Muscle layer of colon (tissue), 2 donors: ENCODE data around the gene ANKS1A.
A peak's percentile ranks its signal among the peaks of the same experiment; 100 is the strongest.
"Not testable (repeated sequence)": the region's sequence is repeated elsewhere in the genome, so short reads cannot be mapped to it uniquely, and the experiment has no call there.

ENCODE experiments used
- H3K27ac ChIP-seq: one replicate; pipeline ENCODE4 v1.7.0; 2013; ENCODE audit warnings: low read depth, mild to moderate bottlenecking, low read length, moderate library complexity
- H3K27me3 ChIP-seq, 2 donors: one replicate each; pipeline ENCODE4 v1.7.0; 2013; ENCODE audit warnings: low read length in 2 of 2, mild to moderate bottlenecking in 2 of 2; ENCODE audit not compliant: insufficient read depth in 2 of 2, control insufficient read depth in 1 of 2
- H3K36me3 ChIP-seq: one replicate; pipeline ENCODE4 v1.7.0; 2013; ENCODE audit warnings: mild to moderate bottlenecking, low read length; ENCODE audit not compliant: insufficient read depth
- H3K4me1 ChIP-seq: one replicate; pipeline ENCODE4 v1.7.0; 2013; ENCODE audit warnings: mild to moderate bottlenecking, low read length; ENCODE audit not compliant: insufficient read depth
- H3K4me3 ChIP-seq, 2 donors: one replicate each; pipeline ENCODE4 v1.7.0; 2013; ENCODE audit warnings: low read length in 2 of 2, low read depth in 1 of 2, mild to moderate bottlenecking in 1 of 2, moderate library complexity in 1 of 2
- H3K9ac ChIP-seq: one replicate; pipeline ENCODE4 v1.7.0; 2013; ENCODE audit warnings: low read length
- H3K9me3 ChIP-seq: one replicate; pipeline ENCODE4 v1.7.0; 2013; ENCODE audit warnings: mild to moderate bottlenecking, low read length
- donor health status: abdominal sarcoma.
- donor health status: Adenocarcinoma of cecum.

ANKS1A gene

DNA sequence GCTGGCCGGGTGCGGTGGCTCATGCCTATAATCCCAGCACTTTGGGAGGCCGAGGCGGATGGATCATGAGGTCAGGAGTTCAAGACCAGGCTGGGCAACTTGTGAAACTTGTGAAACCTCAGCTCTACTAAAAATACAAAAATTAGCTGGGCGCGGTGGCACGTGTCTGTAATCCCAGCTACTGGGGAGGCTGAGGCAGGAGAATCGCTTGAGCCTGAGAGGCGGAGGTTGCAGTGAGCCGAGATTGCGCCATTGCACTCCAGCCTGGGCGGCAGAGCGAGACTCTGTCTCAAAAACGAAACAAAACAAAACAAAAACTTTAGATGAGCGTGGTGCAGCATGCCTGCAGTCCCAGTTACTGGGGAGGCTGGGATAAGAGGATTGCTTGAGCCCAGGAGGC lies 3.2 kb upstream of the ANKS1A start:
- H3K9me3 ChIP-seq, H3K9ac ChIP-seq, H3K27ac ChIP-seq, H3K27me3 ChIP-seq, H3K4me3 ChIP-seq, H3K36me3 ChIP-seq: not testable (repeated sequence)
- H3K4me1 ChIP-seq = peaks cover 14% of the 10 kb centered on the region

- Histone ChIP-seq H3K4me1 (peaks cover 16% of the 10 kb centered on the region), H3K9ac (peak within 1 kb of the TSS; percentile 88), H3K36me3 (no peaks in the 10 kb centered on the region), H3K9me3 (no peaks in the 10 kb centered on the region), H3K27me3 (no peaks in the 10 kb centered on the region), H3K27ac (peak within 1 kb of the TSS; percentile 99), H3K4me3 (peak within 1 kb of the TSS; percentile 86 to 97)
These were observed 1.1 kb upstream of the ANKS1A start, which contains the start of gene TAF11 for GRCh38 chr6:34887753-34888513. TAF11 (minus strand) TSS chr6:34888042; CDS start chr6:34887957, 85 bp downstream.

DNA sequence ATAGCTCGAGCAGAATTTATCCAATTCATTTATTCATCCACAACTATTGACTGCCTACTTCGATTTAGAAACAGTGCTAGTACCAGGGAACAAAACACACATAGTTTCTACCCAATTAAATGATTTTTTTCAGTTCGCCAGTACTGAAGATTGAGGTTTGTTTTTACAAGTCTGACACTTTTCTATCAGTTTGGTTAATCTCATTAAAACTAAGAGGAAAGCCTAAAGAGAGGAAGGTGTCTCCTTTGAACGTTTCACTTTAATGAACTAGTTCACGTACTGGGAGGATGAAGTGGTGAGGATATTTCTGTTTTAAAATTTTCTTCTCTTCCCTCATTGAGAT lies 570 bp upstream of the ANKS1A start:
- Histone ChIP-seq H3K27ac (peak overlapping the region; percentile 99), H3K27me3 (no peaks in the 10 kb centered on the region), H3K4me3 (peak overlapping the region; percentile 86 to 97), H3K4me1 (peaks cover 16% of the 10 kb centered on the region), H3K36me3 (no peaks in the 10 kb centered on the region), H3K9me3 (no peaks in the 10 kb centered on the region), H3K9ac (peak overlapping the region; percentile 88)

DNA sequence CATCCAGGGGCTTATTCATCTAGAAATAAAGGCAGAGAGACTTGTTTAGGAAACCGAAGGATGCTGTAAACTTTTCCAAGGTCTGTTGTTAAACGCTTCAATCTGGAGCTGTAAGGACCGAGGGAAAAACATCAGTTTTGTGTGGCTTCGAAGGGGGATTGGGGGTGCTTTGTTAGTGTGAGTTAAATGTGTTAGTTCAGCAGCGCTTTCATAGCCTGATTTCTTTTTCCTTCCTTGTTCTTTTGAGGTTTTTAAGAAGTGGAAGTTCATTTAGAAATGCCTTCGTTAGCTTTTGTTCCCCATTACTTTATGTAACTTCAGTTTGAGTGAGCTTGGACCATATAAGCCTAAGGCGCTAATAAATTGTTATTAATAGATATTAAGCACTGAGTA lies 1.5 kb downstream of the ANKS1A start:
- Histone ChIP-seq H3K9ac (peak overlapping the region; percentile 21), H3K27me3 (no peaks in the 10 kb centered on the region), H3K9me3 (no peaks in the 10 kb centered on the region), H3K4me1 (peaks cover 16% of the 10 kb centered on the region), H3K4me3 (peak overlapping the region; percentile 50 to 97), H3K27ac (no peak overlapping the region), H3K36me3 (no peaks in the 10 kb centered on the region)

DNA sequence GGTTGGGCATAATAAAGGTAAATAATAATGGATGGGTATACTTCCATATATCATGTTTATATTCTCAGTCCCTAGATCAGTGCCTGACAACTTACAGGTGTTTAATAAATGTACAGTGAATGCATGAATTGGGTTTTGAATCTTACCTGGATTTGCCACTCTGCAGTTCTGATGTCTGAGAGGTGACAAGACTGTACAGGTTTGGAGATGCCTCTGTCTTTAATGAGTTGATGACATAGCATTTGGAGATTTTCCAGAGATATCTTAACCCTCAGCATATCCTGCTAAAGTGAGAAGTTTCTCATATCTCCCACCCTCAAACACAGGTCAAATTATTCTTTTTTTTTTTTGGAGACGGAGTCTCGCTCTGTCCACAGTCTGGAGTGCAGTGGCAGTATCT lies 2.2 kb downstream of the ANKS1A start:
- Histone ChIP-seq H3K4me3 (no peak overlapping the region), H3K27me3 (no peaks in the 10 kb centered on the region), H3K9ac (no peak overlapping the region), H3K27ac (no peak overlapping the region), H3K36me3 (no peaks in the 10 kb centered on the region), H3K9me3 (no peaks in the 10 kb centered on the region), H3K4me1 (peaks cover 16% of the 10 kb centered on the region)

GRCh38 chr6:34894693-34895092 lies 5.6 kb downstream of the ANKS1A start:
- H3K4me3 ChIP-seq = no peak overlapping the region
- no peaks in the 10 kb centered on the region for H3K36me3 ChIP-seq
- no peaks in the 10 kb centered on the region for H3K27me3 ChIP-seq
- H3K9ac ChIP-seq = no peak overlapping the region
- H3K27ac ChIP-seq = no peak overlapping the region
- peaks cover 9% of the 10 kb centered on the region for H3K4me1 ChIP-seq
- H3K9me3 ChIP-seq = no peaks in the 10 kb centered on the region

GRCh38 chr6:34897130-34897529 lies 8.1 kb downstream of the ANKS1A start:
- Histone ChIP-seq H3K27me3 (no peaks in the 10 kb centered on the region), H3K27ac (no peak overlapping the region), H3K36me3 (no peaks in the 10 kb centered on the region), H3K4me3 (no peak overlapping the region), H3K9ac (no peak overlapping the region), H3K9me3 (no peaks in the 10 kb centered on the region), H3K4me1 (no peaks in the 10 kb centered on the region)

- H3K4me3 ChIP-seq = no peak overlapping the region
- no peak overlapping the region for H3K27ac ChIP-seq
- H3K36me3 ChIP-seq = no peaks in the 10 kb centered on the region
- H3K4me1 ChIP-seq = no peaks in the 10 kb centered on the region
- H3K9me3 ChIP-seq = no peaks in the 10 kb centered on the region
- H3K9ac ChIP-seq = no peak overlapping the region
- H3K27me3 ChIP-seq = no peaks in the 10 kb centered on the region
These were observed 8.7 kb downstream of the ANKS1A start for GRCh38 chr6:34897716-34898115.

GRCh38 chr6:34899748-34900147 lies 10.7 kb downstream of the ANKS1A start:
- H3K36me3 ChIP-seq, H3K4me1 ChIP-seq, H3K4me3 ChIP-seq, H3K9ac ChIP-seq, H3K27me3 ChIP-seq, H3K9me3 ChIP-seq, H3K27ac ChIP-seq: not testable (repeated sequence)

- H3K9me3 ChIP-seq = no peaks in the 10 kb centered on the region
- H3K9ac ChIP-seq = no peak overlapping the region
- no peaks in the 10 kb centered on the region for H3K36me3 ChIP-seq
- no peaks in the 10 kb centered on the region for H3K27me3 ChIP-seq
- H3K4me1 ChIP-seq = no peaks in the 10 kb centered on the region
- no peak overlapping the region for H3K27ac ChIP-seq
- no peak overlapping the region for H3K4me3 ChIP-seq
These were observed 11.4 kb downstream of the ANKS1A start for GRCh38 chr6:34900321-34901031.

DNA sequence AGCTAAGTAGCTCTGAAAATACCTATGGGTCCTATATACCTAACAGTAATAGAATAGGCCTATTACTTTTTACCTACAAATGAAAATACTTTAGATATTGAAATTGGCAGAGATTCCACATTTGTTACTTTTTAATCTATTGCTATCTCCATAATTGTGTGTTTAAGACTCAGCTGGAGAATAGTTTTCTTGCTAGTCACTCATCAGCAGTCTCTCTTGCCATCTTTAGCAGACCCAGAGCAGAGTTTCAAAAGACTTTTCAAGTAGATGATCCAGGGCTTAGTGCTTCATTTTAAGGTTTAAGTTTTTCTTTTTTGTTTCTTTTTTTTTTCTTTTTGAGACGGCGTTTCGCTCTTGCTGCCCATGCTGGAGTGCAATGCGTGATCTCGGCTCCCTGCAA lies 12.9 kb downstream of the ANKS1A start:
- Histone ChIP-seq H3K9me3 (no peaks in the 10 kb centered on the region), H3K4me1 (no peaks in the 10 kb centered on the region), H3K27me3 (no peaks in the 10 kb centered on the region), H3K36me3 (no peaks in the 10 kb centered on the region), H3K9ac (no peak overlapping the region), H3K4me3 (no peak overlapping the region), H3K27ac (no peak overlapping the region)
